ENCODE measurements around the gene CATSPER1.
A peak's percentile ranks its signal among the peaks of the same experiment; 100 is the strongest.

The CATSPER1 gene

GRCh38 chr11:66015454-66015881 is 10.8 kb downstream of the CATSPER1 start:
- Histone ChIP-seq H3K27ac (ENCODE audit: insufficient read depth in 1 of 2, low read depth in 1 of 2, low read length in 2 of 2, poor library complexity in 1 of 2, severe bottlenecking in 2 of 2) (no peak overlapping the region), H3K9me3 (ENCODE audit: control extremely low read depth in 1 of 5, control insufficient read depth in 4 of 5, insufficient read depth in 2 of 5, low read depth in 1 of 5, low read length in 4 of 5) (no peaks in the 10 kb centered on the region), H3K27me3 (replicated peaks in 2 of 5; ENCODE audit: control insufficient read depth in 4 of 5, insufficient read depth in 5 of 5, low read length in 4 of 5) (peaks cover 0 to 25% (median 7%) of the 10 kb centered on the region in 5 experiments), H3K4me3 (ENCODE audit: control insufficient read depth in 1 of 7, extremely low read depth in 1 of 7, insufficient read depth in 4 of 7, low read depth in 2 of 7, low read length in 6 of 7) (no peak overlapping the region), H3K4me1 (ENCODE audit: control extremely low read depth in 1 of 4, control insufficient read depth in 4 of 4, insufficient read depth in 4 of 4, low read length in 3 of 4) (peaks cover 0 to 22% (median 19%) of the 10 kb centered on the region in 4 experiments), H3K36me3 (ENCODE audit: control insufficient read depth in 4 of 4, insufficient read depth in 4 of 4, low read length in 3 of 4) (no peaks in the 10 kb centered on the region)
- POLR2A ChIA-PET = no interaction called here
- 99% methylated on average over 7 of the region's 7 CpGs for WGBS (ENCODE audit: insufficient coverage)
- CTCF ChIA-PET = interaction anchor here (1.1 kb wide), 1 partner anchor 24 kb away, joined by 3 read pairs; no protein-coding TSS in a partner anchor
- no peak for DNase-seq

- Histone ChIP-seq H3K36me3 (ENCODE audit: control insufficient read depth in 4 of 4, insufficient read depth in 4 of 4, low read length in 3 of 4) (no peaks in the 10 kb centered on the region), H3K4me3 (ENCODE audit: control insufficient read depth in 1 of 7, extremely low read depth in 1 of 7, insufficient read depth in 4 of 7, low read depth in 2 of 7, low read length in 6 of 7) (no peak overlapping the region), H3K27ac (ENCODE audit: insufficient read depth in 1 of 2, low read depth in 1 of 2, low read length in 2 of 2, poor library complexity in 1 of 2, severe bottlenecking in 2 of 2) (no peak overlapping the region), H3K4me1 (ENCODE audit: control extremely low read depth in 1 of 4, control insufficient read depth in 4 of 4, insufficient read depth in 4 of 4, low read length in 3 of 4) (peaks cover 0 to 20% (median 16%) of the 10 kb centered on the region in 4 experiments), H3K9me3 (ENCODE audit: control extremely low read depth in 1 of 5, control insufficient read depth in 4 of 5, insufficient read depth in 2 of 5, low read depth in 1 of 5, low read length in 4 of 5) (no peaks in the 10 kb centered on the region), H3K27me3 (replicated peaks in 2 of 5; ENCODE audit: control insufficient read depth in 4 of 5, insufficient read depth in 5 of 5, low read length in 4 of 5) (peaks cover 0 to 31% (median 10%) of the 10 kb centered on the region in 5 experiments)
- DNase-seq = no peak
- WGBS (ENCODE audit: insufficient coverage) = 93% methylated on average over 6 of the region's 6 CpGs
- CTCF ChIA-PET = interaction anchor here (1.1 kb wide), 1 partner anchor 24 kb away, joined by 3 read pairs; no protein-coding TSS in a partner anchor
- POLR2A ChIA-PET = no interaction called here
Observed at GRCh38 chr11:66014804-66015453, 11.3 kb downstream of the CATSPER1 start.

DNA sequence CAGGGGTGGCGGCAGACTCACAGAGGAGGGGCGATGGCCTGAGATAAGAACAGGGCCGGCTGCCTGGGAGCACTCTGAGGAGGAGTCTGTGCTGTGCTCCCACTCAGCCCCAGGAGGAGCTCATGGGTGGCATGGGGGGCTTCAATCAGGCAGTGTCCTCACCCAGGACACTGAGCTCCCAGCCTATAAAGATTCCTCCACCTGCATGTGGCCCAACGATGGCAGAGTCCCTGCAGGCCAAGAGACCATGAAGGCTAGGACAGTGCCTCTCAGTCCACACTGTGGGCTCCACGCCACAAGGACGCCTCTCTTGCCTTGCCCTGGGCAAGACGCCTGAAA is 12.5 kb downstream of the CATSPER1 start:
- Histone ChIP-seq H3K27me3 (replicated peaks in 2 of 5; ENCODE audit: control insufficient read depth in 4 of 5, insufficient read depth in 5 of 5, low read length in 4 of 5) (peaks cover 0 to 31% (median 10%) of the 10 kb centered on the region in 5 experiments), H3K36me3 (ENCODE audit: control insufficient read depth in 4 of 4, insufficient read depth in 4 of 4, low read length in 3 of 4) (no peaks in the 10 kb centered on the region), H3K27ac (ENCODE audit: insufficient read depth in 1 of 2, low read depth in 1 of 2, low read length in 2 of 2, poor library complexity in 1 of 2, severe bottlenecking in 2 of 2) (no peak overlapping the region), H3K9me3 (ENCODE audit: control extremely low read depth in 1 of 5, control insufficient read depth in 4 of 5, insufficient read depth in 2 of 5, low read depth in 1 of 5, low read length in 4 of 5) (no peaks in the 10 kb centered on the region), H3K4me3 (ENCODE audit: control insufficient read depth in 1 of 7, extremely low read depth in 1 of 7, insufficient read depth in 4 of 7, low read depth in 2 of 7, low read length in 6 of 7) (no peak overlapping the region), H3K4me1 (ENCODE audit: control extremely low read depth in 1 of 4, control insufficient read depth in 4 of 4, insufficient read depth in 4 of 4, low read length in 3 of 4) (peaks cover 0 to 20% (median 17%) of the 10 kb centered on the region in 4 experiments)
- POLR2A ChIA-PET = no interaction called here
- WGBS (ENCODE audit: insufficient coverage) = 93% methylated on average over 7 of the region's 7 CpGs
- no peak for DNase-seq
- CTCF ChIA-PET = interaction anchor here (1.4 to 2.5 kb wide), 3 partner anchors 9 to 32 kb away, joined by 3 to 10 read pairs (median 7); no protein-coding TSS in a partner anchor

- H3K36me3 ChIP-seq (ENCODE audit: control insufficient read depth in 4 of 4, insufficient read depth in 4 of 4, low read length in 3 of 4) = no peaks in the 10 kb centered on the region
- CTCF ChIA-PET = interaction anchor here (1.4 to 2.5 kb wide), 4 partner anchors 9 to 33 kb away, joined by 3 to 10 read pairs (median 7); partner anchors contain the start of gene BANF1
- POLR2A ChIA-PET = no interaction called here
Observed at GRCh38 chr11:66012946-66013761, 13.1 kb downstream of the CATSPER1 start.

DNA sequence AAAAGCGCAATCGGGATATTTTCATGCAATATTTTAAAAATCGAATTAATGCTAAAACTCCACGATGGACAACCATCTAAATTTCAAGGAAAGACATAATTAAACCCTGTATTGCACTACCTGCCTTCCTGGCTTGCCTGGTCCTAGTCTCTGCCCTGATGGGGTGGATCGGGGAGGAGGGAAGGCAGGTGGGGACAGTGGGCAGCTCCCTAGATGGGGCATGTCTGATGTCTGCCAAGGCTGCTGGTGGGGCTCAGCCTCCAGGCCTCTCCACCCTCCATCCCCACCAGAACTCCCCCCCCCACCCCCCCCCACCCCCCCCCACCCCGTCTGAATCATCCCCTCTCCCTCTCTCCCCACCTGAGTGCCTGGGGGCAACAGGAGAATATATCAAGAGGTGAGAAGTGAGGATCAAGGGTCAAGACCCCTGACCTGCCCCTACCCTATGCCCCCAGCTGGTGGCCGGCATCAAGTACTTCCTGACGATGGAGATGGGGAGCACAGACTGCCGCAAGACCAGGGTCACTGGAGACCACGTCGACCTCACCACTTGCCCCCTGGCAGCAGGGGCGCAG is 13.8 kb downstream of the CATSPER1 start:
- DNase-seq = no peak

More at GRCh38 chr11:66012946-66013761, 13.1 kb downstream of the CATSPER1 start:
- Histone ChIP-seq H3K27ac (ENCODE audit: insufficient read depth in 1 of 2, low read depth in 1 of 2, low read length in 2 of 2, poor library complexity in 1 of 2, severe bottlenecking in 2 of 2) (no peak overlapping the region), H3K4me1 (ENCODE audit: control extremely low read depth in 1 of 4, control insufficient read depth in 4 of 4, insufficient read depth in 4 of 4, low read length in 3 of 4) (peaks cover 0 to 21% (median 17%) of the 10 kb centered on the region in 4 experiments), H3K9me3 (ENCODE audit: control extremely low read depth in 1 of 5, control insufficient read depth in 4 of 5, insufficient read depth in 2 of 5, low read depth in 1 of 5, low read length in 4 of 5) (no peaks in the 10 kb centered on the region), H3K27me3 (replicated peaks in 2 of 5; ENCODE audit: control insufficient read depth in 4 of 5, insufficient read depth in 5 of 5, low read length in 4 of 5) (peaks cover 0 to 31% (median 10%) of the 10 kb centered on the region in 5 experiments), H3K4me3 (ENCODE audit: control insufficient read depth in 1 of 7, extremely low read depth in 1 of 7, insufficient read depth in 4 of 7, low read depth in 2 of 7, low read length in 6 of 7) (peak overlapping the region in 1 of 7 experiments; percentile 14)
- WGBS (ENCODE audit: insufficient coverage) = 26% methylated on average over 10 of the region's 12 CpGs
- peak in 2 of 3 donors; percentile 46 to 52 for DNase-seq

DNA sequence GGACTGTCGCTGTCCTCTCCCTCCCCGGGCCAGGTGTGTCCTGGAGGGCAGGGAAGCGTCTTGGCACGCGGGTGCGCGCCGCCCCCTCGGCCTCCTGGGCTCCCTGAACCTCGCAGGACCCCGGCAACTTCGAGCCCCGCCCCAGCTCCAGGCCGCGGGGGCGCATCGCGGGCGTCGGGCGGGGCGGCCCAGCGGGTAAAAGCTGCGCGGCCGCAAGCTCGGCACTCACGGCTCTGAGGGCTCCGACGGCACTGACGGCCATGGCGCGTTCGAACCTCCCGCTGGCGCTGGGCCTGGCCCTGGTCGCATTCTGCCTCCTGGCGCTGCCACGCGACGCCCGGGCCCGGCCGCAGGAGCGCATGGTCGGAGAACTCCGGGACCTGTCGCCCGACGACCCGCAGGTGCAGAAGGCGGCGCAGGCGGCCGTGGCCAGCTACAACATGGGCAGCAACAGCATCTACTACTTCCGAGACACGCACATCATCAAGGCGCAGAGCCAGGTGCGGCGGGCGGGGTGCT is 14.4 kb downstream of the CATSPER1 start, which contains the start of gene CST6:
TSS of gene CST6 (plus strand) at position 224 of the 519 bp plus-strand sequence. CDS start at position 261, 37 bp downstream.
- DNase-seq = peak in 2 of 3 donors; percentile 13 to 33
- 15% methylated on average over 52 of the region's 61 CpGs for WGBS (ENCODE audit: insufficient coverage)
- POLR2A ChIA-PET = interaction anchor here (0.7 kb wide), 1 partner anchor 121 kb away, joined by 3 read pairs; no protein-coding TSS in a partner anchor
- no peak within 1 kb of the TSS for H3K27ac ChIP-seq (ENCODE audit: insufficient read depth in 1 of 2, low read depth in 1 of 2, low read length in 2 of 2, poor library complexity in 1 of 2, severe bottlenecking in 2 of 2)
- no peaks in the 10 kb centered on the region for H3K36me3 ChIP-seq (ENCODE audit: control insufficient read depth in 4 of 4, insufficient read depth in 4 of 4, low read length in 3 of 4)
- peak within 1 kb of the TSS in 3 of 7 experiments; percentile 16 to 42 (median 19) for H3K4me3 ChIP-seq (ENCODE audit: control insufficient read depth in 1 of 7, extremely low read depth in 1 of 7, insufficient read depth in 4 of 7, low read depth in 2 of 7, low read length in 6 of 7)
- H3K9me3 ChIP-seq (ENCODE audit: control extremely low read depth in 1 of 5, control insufficient read depth in 4 of 5, insufficient read depth in 2 of 5, low read depth in 1 of 5, low read length in 4 of 5) = no peaks in the 10 kb centered on the region
- CTCF ChIA-PET = interaction anchor here (1.2 to 2.5 kb wide), 3 partner anchors 9 to 11 kb away, joined by 3 to 10 read pairs (median 7); partner anchors contain the start of gene BANF1
- peaks cover 0 to 21% (median 20%) of the 10 kb centered on the region in 4 experiments for H3K4me1 ChIP-seq (ENCODE audit: control extremely low read depth in 1 of 4, control insufficient read depth in 4 of 4, insufficient read depth in 4 of 4, low read length in 3 of 4)
- peaks cover 0 to 31% (median 10%) of the 10 kb centered on the region in 5 experiments for H3K27me3 ChIP-seq (replicated peaks in 2 of 5; ENCODE audit: control insufficient read depth in 4 of 5, insufficient read depth in 5 of 5, low read length in 4 of 5)

More for the DNA sequence above, 13.8 kb downstream of the CATSPER1 start:
- H3K27me3 ChIP-seq (replicated peaks in 2 of 5; ENCODE audit: control insufficient read depth in 4 of 5, insufficient read depth in 5 of 5, low read length in 4 of 5) = peaks cover 0 to 31% (median 10%) of the 10 kb centered on the region in 5 experiments
- 67% methylated on average over 6 of the region's 12 CpGs for WGBS (ENCODE audit: insufficient coverage)
- no peaks in the 10 kb centered on the region for H3K36me3 ChIP-seq (ENCODE audit: control insufficient read depth in 4 of 4, insufficient read depth in 4 of 4, low read length in 3 of 4)
- H3K4me1 ChIP-seq (ENCODE audit: control extremely low read depth in 1 of 4, control insufficient read depth in 4 of 4, insufficient read depth in 4 of 4, low read length in 3 of 4) = peaks cover 0 to 21% (median 17%) of the 10 kb centered on the region in 4 experiments
- ChIA-PET CTCF (interaction anchor here (1.2 to 2.5 kb wide), 5 partner anchors 9 to 33 kb away, joined by 3 to 10 read pairs (median 7); partner anchors contain the start of gene BANF1), POLR2A (no interaction called here)
- no peaks in the 10 kb centered on the region for H3K9me3 ChIP-seq (ENCODE audit: control extremely low read depth in 1 of 5, control insufficient read depth in 4 of 5, insufficient read depth in 2 of 5, low read depth in 1 of 5, low read length in 4 of 5)
- no peak overlapping the region for H3K27ac ChIP-seq (ENCODE audit: insufficient read depth in 1 of 2, low read depth in 1 of 2, low read length in 2 of 2, poor library complexity in 1 of 2, severe bottlenecking in 2 of 2)
- peak overlapping the region in 1 of 7 experiments; percentile 42 for H3K4me3 ChIP-seq (ENCODE audit: control insufficient read depth in 1 of 7, extremely low read depth in 1 of 7, insufficient read depth in 4 of 7, low read depth in 2 of 7, low read length in 6 of 7)
